HepG2 (cell line): ENCODE data around the gene DUS3L. TPM values are rescaled to one million over a fixed set of nuclear protein-coding genes. Genes with fewer than 3 reads are reported as not detected.
A peak's percentile ranks its signal among the peaks of the same experiment; 100 is the strongest.

Experiments used
- ARHGAP35 ChIP-seq: sonication (generic); formaldehyde crosslinking; IDR thresholded peaks from 2 replicates; pipeline ENCODE4 v1.9.0; 2022; ENCODE audit warnings: mild to moderate bottlenecking, inconsistent platforms, moderate library complexity, missing genetic modification reagents, borderline replicate concordance
- FOSL2 ChIP-seq: sonication (generic); formaldehyde crosslinking; IDR thresholded peaks from 2 replicates; pipeline ENCODE4 v1.4.0; 2020; ENCODE audit warnings: missing genetic modification reagents
- HNRNPH1 ChIP-seq: fragments of 200-400 bp; formaldehyde crosslinking; optimal IDR thresholded peaks from 2 replicates; pipeline ENCODE3; 2017; ENCODE audit warnings: mild to moderate bottlenecking, low read depth, low read length
- HOXA7 ChIP-seq: sonication (generic); formaldehyde crosslinking; IDR thresholded peaks from 2 replicates; pipeline ENCODE4 v1.8.1; 2022; ENCODE audit warnings: mild to moderate bottlenecking, missing genetic modification reagents, moderate library complexity
- SP140L ChIP-seq: sonication (generic); formaldehyde crosslinking; IDR thresholded peaks from 2 replicates; pipeline ENCODE4 v1.4.0; 2020; ENCODE audit warnings: missing genetic modification reagents, borderline replicate concordance
- TOE1 ChIP-seq: sonication (generic); formaldehyde crosslinking; IDR thresholded peaks from 2 replicates; pipeline ENCODE4 v1.4.0; 2020; ENCODE audit warnings: mild to moderate bottlenecking, missing genetic modification reagents
- ZBTB20 ChIP-seq: sonication (generic); formaldehyde crosslinking; IDR thresholded peaks from 2 replicates; pipeline ENCODE4 v1.8.1; 2023; ENCODE audit warnings: missing genetic modification reagents, low read depth, mild to moderate bottlenecking, borderline replicate concordance
- ZFP62 ChIP-seq: sonication (generic); formaldehyde crosslinking; IDR thresholded peaks from 2 replicates; pipeline ENCODE4 v1.4.0; 2020; ENCODE audit warnings: missing genetic modification reagents
- ZNF468 ChIP-seq: sonication (generic); formaldehyde crosslinking; IDR thresholded peaks from 2 replicates; pipeline ENCODE4 v1.8.0; 2022; ENCODE audit warnings: mild to moderate bottlenecking, moderate library complexity, missing genetic modification reagents
- ZNF564 ChIP-seq: sonication (generic); formaldehyde crosslinking; IDR thresholded peaks from 2 replicates; pipeline ENCODE4 v1.8.1; 2023; ENCODE audit warnings: mild to moderate bottlenecking, missing genetic modification reagents
- ZNF672 ChIP-seq: sonication (generic); formaldehyde crosslinking; IDR thresholded peaks from 2 replicates; pipeline ENCODE4 v1.8.1; 2022; ENCODE audit warnings: missing genetic modification reagents
- ZNF792 ChIP-seq: IDR thresholded peaks from 2 replicates; pipeline ENCODE4 v1.6.1; 2016
- polyA plus RNA-seq, 8 experiments: library from polyadenylated mRNA; depleted of rRNA in 3 of 8; stranded (reverse) in 7 of 8; unstranded in 1 of 8; fragments of >200 nt; fragmentation: Illumina TruSeq in 4 of 8; extraction: Trizol in 4 of 8; gene quantifications; 2 replicates each; pipeline versions ENCODE4 v1.2.1 to v1.2.3, GENCODE V29; 2011 to 2016; ENCODE audit warnings: low read depth in 4 of 8, missing spikeins in 1 of 8, mixed read lengths in 1 of 8; ENCODE audit not compliant: insufficient read depth in 1 of 8
- total RNA-seq, 5 experiments: library from RNA; depleted of rRNA; stranded (reverse); fragments of >200 nt; fragmentation: Illumina TruSeq; extraction: Trizol; gene quantifications; 2 replicates each; pipeline ENCODE4 v1.2.3, GENCODE V29; 2016; ENCODE audit warnings: low read depth in 1 of 5
- TF ChIP-seq, protein P1 (sequence below): sonication (generic); formaldehyde crosslinking; IDR thresholded peaks from 2 replicates; pipeline ENCODE4 v1.5.1; 2020; ENCODE audit warnings: mild to moderate bottlenecking, missing genetic modification reagents, borderline replicate concordance
- TF ChIP-seq, protein P2 (sequence below): sonication (generic); formaldehyde crosslinking; IDR thresholded peaks from 2 replicates; pipeline ENCODE4 v1.5.0; 2020; ENCODE audit warnings: missing genetic modification reagents, mild to moderate bottlenecking, borderline replicate concordance
- TF ChIP-seq, protein P3 (sequence below): sonication (generic); formaldehyde crosslinking; IDR thresholded peaks from 2 replicates; pipeline ENCODE4 v1.4.0; 2020; ENCODE audit warnings: missing genetic modification reagents, borderline replicate concordance
- TF ChIP-seq, protein P4 (sequence below): IDR thresholded peaks from 2 replicates; pipeline ENCODE4 v1.6.1; 2012; ENCODE audit warnings: inconsistent platforms
- TF ChIP-seq, protein P5 (sequence below): sonication (generic); formaldehyde crosslinking; IDR thresholded peaks from 2 replicates; pipeline ENCODE4 v1.5.1; 2020; ENCODE audit warnings: mild to moderate bottlenecking, missing genetic modification reagents, moderate library complexity

The DUS3L gene
- total and polyA plus RNA-seq, 2 of the 13 experiments (the other 11 are each of a cell fraction or from before 2014, with no cell fraction given) = 13.3 to 25.1 TPM

DNA sequence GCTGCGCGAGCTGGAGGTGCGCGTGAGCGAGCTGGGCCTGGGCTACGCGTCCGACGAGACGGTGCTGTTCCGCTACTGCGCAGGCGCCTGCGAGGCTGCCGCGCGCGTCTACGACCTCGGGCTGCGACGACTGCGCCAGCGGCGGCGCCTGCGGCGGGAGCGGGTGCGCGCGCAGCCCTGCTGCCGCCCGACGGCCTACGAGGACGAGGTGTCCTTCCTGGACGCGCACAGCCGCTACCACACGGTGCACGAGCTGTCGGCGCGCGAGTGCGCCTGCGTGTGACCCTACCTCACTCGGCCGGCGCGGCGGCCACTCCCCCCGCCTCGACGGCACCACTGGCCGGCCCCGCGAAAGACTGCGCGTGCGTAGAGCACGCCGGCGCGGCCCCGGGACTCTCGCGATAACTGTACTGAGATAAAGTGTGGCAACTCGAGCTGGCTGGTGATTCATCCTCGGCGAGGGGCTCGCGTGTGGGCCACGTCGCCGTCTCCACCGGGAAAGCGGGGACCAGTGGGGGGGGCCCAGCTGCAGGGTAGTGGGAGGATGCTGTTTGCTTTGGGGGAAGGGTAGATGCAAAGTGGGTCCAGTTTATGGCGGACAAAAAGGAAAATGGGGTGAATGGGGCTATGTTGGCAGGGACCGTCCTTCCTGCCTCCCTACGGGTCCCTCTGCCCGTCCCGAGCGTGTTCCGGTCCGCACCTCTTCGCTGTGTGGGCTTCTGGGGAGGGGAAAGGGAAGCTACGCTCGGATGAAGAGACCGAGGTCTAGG is 37.1 kb upstream of the DUS3L start (continued):
- TF ChIP-seq, protein P1, sequence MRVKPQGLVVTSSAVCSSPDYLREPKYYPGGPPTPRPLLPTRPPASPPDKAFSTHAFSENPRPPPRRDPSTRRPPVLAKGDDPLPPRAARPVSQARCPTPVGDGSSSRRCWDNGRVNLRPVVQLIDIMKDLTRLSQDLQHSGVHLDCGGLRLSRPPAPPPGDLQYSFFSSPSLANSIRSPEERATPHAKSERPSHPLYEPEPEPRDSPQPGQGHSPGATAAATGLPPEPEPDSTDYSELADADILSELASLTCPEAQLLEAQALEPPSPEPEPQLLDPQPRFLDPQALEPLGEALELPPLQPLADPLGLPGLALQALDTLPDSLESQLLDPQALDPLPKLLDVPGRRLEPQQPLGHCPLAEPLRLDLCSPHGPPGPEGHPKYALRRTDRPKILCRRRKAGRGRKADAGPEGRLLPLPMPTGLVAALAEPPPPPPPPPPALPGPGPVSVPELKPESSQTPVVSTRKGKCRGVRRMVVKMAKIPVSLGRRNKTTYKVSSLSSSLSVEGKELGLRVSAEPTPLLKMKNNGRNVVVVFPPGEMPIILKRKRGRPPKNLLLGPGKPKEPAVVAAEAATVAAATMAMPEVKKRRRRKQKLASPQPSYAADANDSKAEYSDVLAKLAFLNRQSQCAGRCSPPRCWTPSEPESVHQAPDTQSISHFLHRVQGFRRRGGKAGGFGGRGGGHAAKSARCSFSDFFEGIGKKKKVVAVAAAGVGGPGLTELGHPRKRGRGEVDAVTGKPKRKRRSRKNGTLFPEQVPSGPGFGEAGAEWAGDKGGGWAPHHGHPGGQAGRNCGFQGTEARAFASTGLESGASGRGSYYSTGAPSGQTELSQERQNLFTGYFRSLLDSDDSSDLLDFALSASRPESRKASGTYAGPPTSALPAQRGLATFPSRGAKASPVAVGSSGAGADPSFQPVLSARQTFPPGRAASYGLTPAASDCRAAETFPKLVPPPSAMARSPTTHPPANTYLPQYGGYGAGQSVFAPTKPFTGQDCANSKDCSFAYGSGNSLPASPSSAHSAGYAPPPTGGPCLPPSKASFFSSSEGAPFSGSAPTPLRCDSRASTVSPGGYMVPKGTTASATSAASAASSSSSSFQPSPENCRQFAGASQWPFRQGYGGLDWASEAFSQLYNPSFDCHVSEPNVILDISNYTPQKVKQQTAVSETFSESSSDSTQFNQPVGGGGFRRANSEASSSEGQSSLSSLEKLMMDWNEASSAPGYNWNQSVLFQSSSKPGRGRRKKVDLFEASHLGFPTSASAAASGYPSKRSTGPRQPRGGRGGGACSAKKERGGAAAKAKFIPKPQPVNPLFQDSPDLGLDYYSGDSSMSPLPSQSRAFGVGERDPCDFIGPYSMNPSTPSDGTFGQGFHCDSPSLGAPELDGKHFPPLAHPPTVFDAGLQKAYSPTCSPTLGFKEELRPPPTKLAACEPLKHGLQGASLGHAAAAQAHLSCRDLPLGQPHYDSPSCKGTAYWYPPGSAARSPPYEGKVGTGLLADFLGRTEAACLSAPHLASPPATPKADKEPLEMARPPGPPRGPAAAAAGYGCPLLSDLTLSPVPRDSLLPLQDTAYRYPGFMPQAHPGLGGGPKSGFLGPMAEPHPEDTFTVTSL (CRISPR knock-in tag) = 0 out of 2 replicates have a peak, but pooled peaks have one; percentile 41
- no peak; the same call in 1 of the 2 replicates for TF ChIP-seq ZBTB20 (CRISPR knock-in tag)
- peak; percentile 70; the same call in 1 of the 2 replicates for TF ChIP-seq ZNF564 (CRISPR knock-in tag)
- TF ChIP-seq HNRNPH1 = peak; percentile 72
- peak; percentile 15; the same call in 1 of the 2 replicates for TF ChIP-seq ARHGAP35 (CRISPR knock-in tag)
- no peak for TF ChIP-seq ZNF468
- TF ChIP-seq, protein P2, sequence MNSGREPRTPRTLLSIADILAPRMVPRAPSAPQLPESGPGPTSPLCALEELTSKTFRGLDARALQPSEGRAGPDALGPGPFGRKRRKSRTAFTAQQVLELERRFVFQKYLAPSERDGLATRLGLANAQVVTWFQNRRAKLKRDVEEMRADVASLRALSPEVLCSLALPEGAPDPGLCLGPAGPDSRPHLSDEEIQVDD (CRISPR knock-in tag) = no peak; the same call in 1 of the 2 replicates
- TF ChIP-seq ZNF792 = peak; percentile 70; the same call in 1 of the 2 replicates
- TF ChIP-seq, protein P3, sequence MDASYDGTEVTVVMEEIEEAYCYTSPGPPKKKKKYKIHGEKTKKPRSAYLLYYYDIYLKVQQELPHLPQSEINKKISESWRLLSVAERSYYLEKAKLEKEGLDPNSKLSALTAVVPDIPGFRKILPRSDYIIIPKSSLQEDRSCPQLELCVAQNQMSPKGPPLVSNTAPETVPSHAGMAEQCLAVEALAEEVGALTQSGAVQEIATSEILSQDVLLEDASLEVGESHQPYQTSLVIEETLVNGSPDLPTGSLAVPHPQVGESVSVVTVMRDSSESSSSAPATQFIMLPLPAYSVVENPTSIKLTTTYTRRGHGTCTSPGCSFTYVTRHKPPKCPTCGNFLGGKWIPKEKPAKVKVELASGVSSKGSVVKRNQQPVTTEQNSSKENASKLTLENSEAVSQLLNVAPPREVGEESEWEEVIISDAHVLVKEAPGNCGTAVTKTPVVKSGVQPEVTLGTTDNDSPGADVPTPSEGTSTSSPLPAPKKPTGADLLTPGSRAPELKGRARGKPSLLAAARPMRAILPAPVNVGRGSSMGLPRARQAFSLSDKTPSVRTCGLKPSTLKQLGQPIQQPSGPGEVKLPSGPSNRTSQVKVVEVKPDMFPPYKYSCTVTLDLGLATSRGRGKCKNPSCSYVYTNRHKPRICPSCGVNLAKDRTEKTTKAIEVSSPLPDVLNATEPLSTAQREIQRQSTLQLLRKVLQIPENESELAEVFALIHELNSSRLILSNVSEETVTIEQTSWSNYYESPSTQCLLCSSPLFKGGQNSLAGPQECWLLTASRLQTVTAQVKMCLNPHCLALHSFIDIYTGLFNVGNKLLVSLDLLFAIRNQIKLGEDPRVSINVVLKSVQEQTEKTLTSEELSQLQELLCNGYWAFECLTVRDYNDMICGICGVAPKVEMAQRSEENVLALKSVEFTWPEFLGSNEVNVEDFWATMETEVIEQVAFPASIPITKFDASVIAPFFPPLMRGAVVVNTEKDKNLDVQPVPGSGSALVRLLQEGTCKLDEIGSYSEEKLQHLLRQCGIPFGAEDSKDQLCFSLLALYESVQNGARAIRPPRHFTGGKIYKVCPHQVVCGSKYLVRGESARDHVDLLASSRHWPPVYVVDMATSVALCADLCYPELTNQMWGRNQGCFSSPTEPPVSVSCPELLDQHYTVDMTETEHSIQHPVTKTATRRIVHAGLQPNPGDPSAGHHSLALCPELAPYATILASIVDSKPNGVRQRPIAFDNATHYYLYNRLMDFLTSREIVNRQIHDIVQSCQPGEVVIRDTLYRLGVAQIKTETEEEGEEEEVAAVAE (CRISPR knock-in tag) = peak; percentile 90; the same call in 1 of the 2 replicates
- TF ChIP-seq ZNF672 = no peak
- no peak for TF ChIP-seq ZFP62
- TF ChIP-seq, protein P4, sequence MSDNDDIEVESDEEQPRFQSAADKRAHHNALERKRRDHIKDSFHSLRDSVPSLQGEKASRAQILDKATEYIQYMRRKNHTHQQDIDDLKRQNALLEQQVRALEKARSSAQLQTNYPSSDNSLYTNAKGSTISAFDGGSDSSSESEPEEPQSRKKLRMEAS = peak; percentile 80
- TF ChIP-seq, protein P5, sequence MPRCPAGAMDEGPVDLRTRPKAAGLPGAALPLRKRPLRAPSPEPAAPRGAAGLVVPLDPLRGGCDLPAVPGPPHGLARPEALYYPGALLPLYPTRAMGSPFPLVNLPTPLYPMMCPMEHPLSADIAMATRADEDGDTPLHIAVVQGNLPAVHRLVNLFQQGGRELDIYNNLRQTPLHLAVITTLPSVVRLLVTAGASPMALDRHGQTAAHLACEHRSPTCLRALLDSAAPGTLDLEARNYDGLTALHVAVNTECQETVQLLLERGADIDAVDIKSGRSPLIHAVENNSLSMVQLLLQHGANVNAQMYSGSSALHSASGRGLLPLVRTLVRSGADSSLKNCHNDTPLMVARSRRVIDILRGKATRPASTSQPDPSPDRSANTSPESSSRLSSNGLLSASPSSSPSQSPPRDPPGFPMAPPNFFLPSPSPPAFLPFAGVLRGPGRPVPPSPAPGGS = peak; percentile 95
- peak; percentile 99 for TF ChIP-seq FOSL2 (CRISPR knock-in tag)
- TF ChIP-seq HOXA7 (CRISPR knock-in tag) = no peak
- TF ChIP-seq TOE1 (CRISPR knock-in tag) = no peak
- peak; percentile 62; the same call in 1 of the 2 replicates for TF ChIP-seq SP140L (CRISPR knock-in tag)
